ENCODE measurements around the gene PSMD11.

DNA sequence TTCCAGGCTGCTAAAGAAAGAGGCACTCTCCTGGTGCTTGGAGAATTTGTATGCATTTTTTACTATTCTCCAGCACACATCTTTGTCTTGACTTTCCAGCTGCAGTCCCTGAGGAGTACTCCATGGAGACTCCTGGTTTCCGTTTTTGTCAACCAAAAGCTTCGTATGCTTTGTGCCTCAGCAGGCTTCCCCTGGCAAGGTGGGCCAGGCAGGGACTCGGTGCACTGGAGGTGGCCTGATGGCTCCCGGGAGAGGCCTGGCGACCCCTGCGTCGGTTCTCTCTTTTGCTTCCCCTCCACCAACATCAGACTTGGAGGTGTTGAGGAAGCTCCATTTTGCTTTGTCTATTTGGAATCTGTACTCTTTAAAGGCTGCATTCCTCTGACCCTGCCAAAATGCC is 66.2 kb downstream of the PSMD11 start:
- TF ChIP-seq, protein P1, sequence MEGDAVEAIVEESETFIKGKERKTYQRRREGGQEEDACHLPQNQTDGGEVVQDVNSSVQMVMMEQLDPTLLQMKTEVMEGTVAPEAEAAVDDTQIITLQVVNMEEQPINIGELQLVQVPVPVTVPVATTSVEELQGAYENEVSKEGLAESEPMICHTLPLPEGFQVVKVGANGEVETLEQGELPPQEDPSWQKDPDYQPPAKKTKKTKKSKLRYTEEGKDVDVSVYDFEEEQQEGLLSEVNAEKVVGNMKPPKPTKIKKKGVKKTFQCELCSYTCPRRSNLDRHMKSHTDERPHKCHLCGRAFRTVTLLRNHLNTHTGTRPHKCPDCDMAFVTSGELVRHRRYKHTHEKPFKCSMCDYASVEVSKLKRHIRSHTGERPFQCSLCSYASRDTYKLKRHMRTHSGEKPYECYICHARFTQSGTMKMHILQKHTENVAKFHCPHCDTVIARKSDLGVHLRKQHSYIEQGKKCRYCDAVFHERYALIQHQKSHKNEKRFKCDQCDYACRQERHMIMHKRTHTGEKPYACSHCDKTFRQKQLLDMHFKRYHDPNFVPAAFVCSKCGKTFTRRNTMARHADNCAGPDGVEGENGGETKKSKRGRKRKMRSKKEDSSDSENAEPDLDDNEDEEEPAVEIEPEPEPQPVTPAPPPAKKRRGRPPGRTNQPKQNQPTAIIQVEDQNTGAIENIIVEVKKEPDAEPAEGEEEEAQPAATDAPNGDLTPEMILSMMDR (IDR thresholded peaks at IDR 0.05): no peak
- no peak for TF ChIP-seq POLR2A (IDR thresholded peaks at IDR 0.05)

Measured in right lobe of liver (tissue), 4 donors.